Suppressor macrophage treated with lipopolysaccharide for 4 hours (primary cell): Measurements from ENCODE around the gene CIITA.
A peak's percentile ranks its signal among the peaks of the same experiment; 100 is the strongest.

Source experiments
- DNase-seq: peaks from one replicate; pipeline ENCODE4 v3.0.0-alpha.2; 2020

The CIITA gene

GRCh38 chr16:10964891-10965326 lies 87.9 kb downstream of the CIITA start:
- no peak for DNase-seq

- DNase-seq = no peak
These were observed 88.5 kb downstream of the CIITA start for GRCh38 chr16:10965440-10966061.

GRCh38 chr16:10966129-10966528 lies 89.1 kb downstream of the CIITA start:
- DNase-seq = no peak

- DNase-seq = peak; percentile 22
These were observed 89.6 kb downstream of the CIITA start for GRCh38 chr16:10966559-10966958.

GRCh38 chr16:10967986-10968385 lies 91.0 kb downstream of the CIITA start:
- no peak for DNase-seq

GRCh38 chr16:10968498-10968897 lies 91.5 kb downstream of the CIITA start:
- DNase-seq = peak; percentile 64

GRCh38 chr16:10969615-10970014 lies 92.6 kb downstream of the CIITA start:
- DNase-seq = peak; percentile 64

GRCh38 chr16:10970065-10970464 lies 93.1 kb downstream of the CIITA start:
- no peak for DNase-seq

GRCh38 chr16:10971560-10971961 lies 94.6 kb downstream of the CIITA start:
- peak; percentile 75 for DNase-seq

GRCh38 chr16:10972108-10972818 lies 95.3 kb downstream of the CIITA start:
- DNase-seq = no peak

- DNase-seq = peak; percentile 27
These were observed 95.9 kb downstream of the CIITA start for GRCh38 chr16:10972819-10973464.

GRCh38 chr16:10976634-10977033 lies 99.6 kb downstream of the CIITA start:
- no peak for DNase-seq

GRCh38 chr16:10978124-10978523 lies 101.1 kb downstream of the CIITA start:
- DNase-seq = no peak

GRCh38 chr16:10978871-10979446 lies 102.0 kb downstream of the CIITA start:
- DNase-seq = no peak

- no peak for DNase-seq
These were observed 103.0 kb downstream of the CIITA start for GRCh38 chr16:10979717-10980601.

- no peak for DNase-seq
These were observed 103.8 kb downstream of the CIITA start for GRCh38 chr16:10980813-10981212.

GRCh38 chr16:10981697-10982216 lies 104.8 kb downstream of the CIITA start:
- no peak for DNase-seq

- DNase-seq = no peak
These were observed 105.6 kb downstream of the CIITA start for GRCh38 chr16:10982465-10983150.

GRCh38 chr16:10983159-10983558 lies 106.2 kb downstream of the CIITA start:
- no peak for DNase-seq

- no peak for DNase-seq
These were observed 107.5 kb downstream of the CIITA start for GRCh38 chr16:10984509-10984908.
